ENCODE results near the gene SLC13A4.
"Not testable (repeated sequence)": the region's sequence is repeated elsewhere in the genome, so short reads cannot be mapped to it uniquely, and the experiment has no call there.

SLC13A4 gene

GRCh38 chr7:135690566-135690965 lies 37.4 kb downstream of the SLC13A4 start:
- no peak for DNase-seq

GRCh38 chr7:135687466-135687865 lies 40.5 kb downstream of the SLC13A4 start:
- no peak for DNase-seq

GRCh38 chr7:135685306-135686084 lies 42.5 kb downstream of the SLC13A4 start:
- no peak for DNase-seq

- DNase-seq = no peak
These were observed 43.3 kb downstream of the SLC13A4 start for GRCh38 chr7:135684699-135685098.

- DNase-seq = no peak
These were observed 43.9 kb downstream of the SLC13A4 start for GRCh38 chr7:135684136-135684535.

GRCh38 chr7:135683609-135684008 lies 44.4 kb downstream of the SLC13A4 start:
- DNase-seq = no peak

- DNase-seq = peak; percentile 43
These were observed 45.8 kb downstream of the SLC13A4 start for GRCh38 chr7:135682191-135682590.

GRCh38 chr7:135681762-135682161 lies 46.2 kb downstream of the SLC13A4 start:
- no peak for DNase-seq

GRCh38 chr7:135678612-135679575 lies 49.1 kb downstream of the SLC13A4 start:
- peak; percentile 37 for DNase-seq

GRCh38 chr7:135673360-135673706 lies 54.7 kb downstream of the SLC13A4 start:
- no peak for DNase-seq

- peak; percentile 32 for DNase-seq
These were observed 55.2 kb downstream of the SLC13A4 start for GRCh38 chr7:135672560-135673359.

- DNase-seq = no peak
These were observed 57.8 kb downstream of the SLC13A4 start for GRCh38 chr7:135670179-135670578.

GRCh38 chr7:135669774-135670173 lies 58.2 kb downstream of the SLC13A4 start:
- DNase-seq = no peak

GRCh38 chr7:135668852-135669395 lies 59.1 kb downstream of the SLC13A4 start:
- DNase-seq = not testable (repeated sequence)

- not testable (repeated sequence) for DNase-seq
These were observed 60.4 kb downstream of the SLC13A4 start for GRCh38 chr7:135667626-135668025.

- DNase-seq = no peak
These were observed 61.1 kb downstream of the SLC13A4 start for GRCh38 chr7:135666846-135667245.

- no peak for DNase-seq
These were observed 61.8 kb downstream of the SLC13A4 start for GRCh38 chr7:135666156-135666555.

GRCh38 chr7:135665042-135665441 lies 62.9 kb downstream of the SLC13A4 start:
- DNase-seq = no peak

- no peak for DNase-seq
These were observed 63.9 kb downstream of the SLC13A4 start for GRCh38 chr7:135664046-135664589.

- peak; percentile 87 for DNase-seq
These were observed 65.4 kb downstream of the SLC13A4 start, which contains the start of gene STMP1 for GRCh38 chr7:135662373-135663114. STMP1 (plus strand) TSS chr7:135662514.

GRCh38 chr7:135662123-135662372 lies 65.9 kb downstream of the SLC13A4 start:
- DNase-seq = no peak

All from NCI-H446 treated with DMSO at 0.1 percent for 48 hours (cell line).